IMR-90 (cell line): ENCODE data around the gene XPC. TPM values are rescaled to one million over a fixed set of nuclear protein-coding genes. Genes with fewer than 3 reads are reported as not detected.

ENCODE experiments used
- ATAC-seq: fragments of 200-7000 bp; cut with Tn5 transposase; 2 replicates; pipeline ENCODE4 v1.9.1; 2020; ENCODE audit warnings: low read depth, mild to moderate bottlenecking, moderate library complexity
- BruUV-seq: library from RNA; stranded (reverse); fragments of 400-500 nt; replicated peaks from 2 replicates; lab custom pipeline; 2021; lab: Mats Ljungman, UMichigan
- CTCF ChIA-PET: fragments of 300-600 bp; formaldehyde crosslinking; extraction: SDS; loops from one replicate; lab custom pipeline; 2021; ENCODE audit warnings: antibody characterized with exemption; lab: Yijun Ruan, JAX
- POLR2A ChIA-PET: fragments of 300-600 bp; sonication (Branson Sonifier 250); formaldehyde crosslinking; loops from one replicate; lab custom pipeline; 2022; ENCODE audit warnings: antibody characterized with exemption; ENCODE audit not compliant: unreplicated experiment; lab: Charles Lee
- DNase-seq: peaks from one replicate; pipeline ENCODE4 v3.0.0; 2013
- H2AFZ ChIP-seq: replicated peaks from 2 replicates; pipeline ENCODE3; 2013; ENCODE audit warnings: low read length, mild to moderate bottlenecking; ENCODE audit not compliant: poor library complexity
- H2AK5ac ChIP-seq: 2 replicates; pipeline ENCODE4 v1.6.1; 2013; ENCODE audit warnings: low read depth, low read length, inconsistent platforms
- H2AK9ac ChIP-seq: replicated peaks from 2 replicates; pipeline ENCODE3; 2013; ENCODE audit warnings: mild to moderate bottlenecking, low read depth, low read length, moderate library complexity; ENCODE audit not compliant: poor library complexity
- H2BK120ac ChIP-seq: 2 replicates; pipeline ENCODE4 v1.6.1; 2013; ENCODE audit warnings: low read depth, low read length, inconsistent platforms
- H2BK15ac ChIP-seq: 3 replicates; pipeline ENCODE4 v1.6.1; 2013; ENCODE audit warnings: low read depth, low read length, inconsistent platforms
- H2BK20ac ChIP-seq: 2 replicates; pipeline ENCODE4 v1.6.1; 2013; ENCODE audit warnings: low read depth, mild to moderate bottlenecking, inconsistent platforms, low read length, moderate library complexity
- H2BK5ac ChIP-seq: 2 replicates; pipeline ENCODE4 v1.6.1; 2013; ENCODE audit warnings: mild to moderate bottlenecking, low read depth, low read length, inconsistent platforms; ENCODE audit not compliant: poor library complexity, severe bottlenecking
- H3K14ac ChIP-seq: replicated peaks from 2 replicates; pipeline ENCODE4 v1.6.1; 2013; ENCODE audit warnings: low read depth, low read length, inconsistent platforms
- H3K18ac ChIP-seq: 2 replicates; pipeline ENCODE4 v1.6.1; 2013; ENCODE audit warnings: low read depth, low read length, control low read depth
- H3K23ac ChIP-seq: 2 replicates; pipeline ENCODE4 v1.6.1; 2013; ENCODE audit warnings: low read depth, low read length, inconsistent platforms
- H3K27ac ChIP-seq: 2 replicates; pipeline ENCODE4 v1.5.1; 2013; ENCODE audit warnings: mild to moderate bottlenecking, control low read depth, low read length; ENCODE audit not compliant: insufficient read depth
- H3K27me3 ChIP-seq: 2 replicates; pipeline ENCODE4 v1.6.1; 2013; ENCODE audit warnings: low read length; ENCODE audit not compliant: control insufficient read depth, insufficient read depth
- H3K36me3 ChIP-seq: 2 replicates; pipeline ENCODE4 v1.6.1; 2013; ENCODE audit warnings: low read length, mixed read lengths; ENCODE audit not compliant: control insufficient read depth, insufficient read depth
- H3K4ac ChIP-seq: 2 replicates; pipeline ENCODE4 v1.6.1; 2013; ENCODE audit warnings: low read depth, low read length, inconsistent platforms
- H3K4me1 ChIP-seq: 2 replicates; pipeline ENCODE4 v1.6.1; 2013; ENCODE audit warnings: low read length, mixed read lengths; ENCODE audit not compliant: control insufficient read depth, insufficient read depth
- H3K4me2 ChIP-seq: 2 replicates; pipeline ENCODE4 v1.6.1; 2013; ENCODE audit warnings: low read depth, mild to moderate bottlenecking, control low read depth, low read length, moderate library complexity
- H3K4me3 ChIP-seq: 2 replicates; pipeline ENCODE4 v1.5.1; 2013; ENCODE audit warnings: low read depth, mild to moderate bottlenecking, control low read depth, low read length, moderate library complexity; ENCODE audit not compliant: insufficient read depth
- H3K56ac ChIP-seq: 2 replicates; pipeline ENCODE4 v1.6.1; 2013; ENCODE audit warnings: low read length, inconsistent platforms; ENCODE audit not compliant: insufficient read depth; ENCODE audit errors: extremely low read depth
- H3K79me1 ChIP-seq, 2 experiments: 2 replicates each; pipeline ENCODE4 v1.6.1; 2013; ENCODE audit warnings: low read length in 2 of 2, inconsistent platforms in 1 of 2, low read depth in 1 of 2
- H3K9ac ChIP-seq: 2 replicates; pipeline ENCODE4 v1.6.1; 2013; ENCODE audit warnings: low read depth, low read length, control low read depth
- H3K9me1 ChIP-seq: 2 replicates; pipeline ENCODE4 v1.6.1; 2013; ENCODE audit warnings: low read length, inconsistent platforms; ENCODE audit not compliant: insufficient read depth
- H3K9me3 ChIP-seq: 2 replicates; pipeline ENCODE4 v1.6.1; 2013; ENCODE audit warnings: low read length; ENCODE audit not compliant: control insufficient read depth, insufficient read depth
- H4K20me1 ChIP-seq: 2 replicates; pipeline ENCODE4 v1.6.1; 2013; ENCODE audit warnings: low read length, inconsistent platforms; ENCODE audit not compliant: insufficient read depth
- H4K5ac ChIP-seq: 2 replicates; pipeline ENCODE4 v1.6.1; 2013; ENCODE audit warnings: mild to moderate bottlenecking, low read depth, low read length, control low read depth
- H4K8ac ChIP-seq, 2 experiments: 2 replicates each; pipeline ENCODE4 v1.6.1; 2013; ENCODE audit warnings: low read depth in 2 of 2, low read length in 2 of 2, control low read depth in 1 of 2, inconsistent platforms in 1 of 2
- H4K91ac ChIP-seq: 2 replicates; pipeline ENCODE4 v1.6.1; 2013; ENCODE audit warnings: low read depth, low read length, inconsistent platforms; ENCODE audit not compliant: insufficient read depth
- ELK1 ChIP-seq: fragments of 150-350 bp; IDR thresholded peaks from 2 replicates; pipeline ENCODE4 v1.6.1; 2016; ENCODE audit warnings: low read depth, mild to moderate bottlenecking, low read length, moderate library complexity, borderline replicate concordance
- FOS ChIP-seq: fragments of 150-350 bp; IDR thresholded peaks from 2 replicates; pipeline ENCODE4 v1.6.1; 2016; ENCODE audit warnings: low read depth, low read length
- MAFK ChIP-seq: IDR thresholded peaks from 2 replicates; pipeline ENCODE4 v1.6.1; 2012; ENCODE audit warnings: low read depth, low read length, improper control_type of control experiment
- MAZ ChIP-seq: IDR thresholded peaks from 2 replicates; pipeline ENCODE4 v1.6.1; 2012; ENCODE audit warnings: low read depth, mild to moderate bottlenecking, low read length, improper control_type of control experiment, moderate library complexity, borderline replicate concordance
- POLR2A ChIP-seq: IDR thresholded peaks from 2 replicates; pipeline ENCODE4 v1.6.1; 2012; ENCODE audit warnings: mild to moderate bottlenecking, low read depth, low read length
- RAD21 ChIP-seq: IDR thresholded peaks from 2 replicates; pipeline ENCODE4 v1.6.1; 2012; ENCODE audit warnings: low read length, improper control_type of control experiment
- WGBS, 2 experiments: methylation state at CpG; one replicate each; pipeline versions ENCODE4 v1.1.5 to v1.1.7; 2013; ENCODE audit warnings: missing lambda C conversion rate in 2 of 2; ENCODE audit not compliant: insufficient read length in 1 of 2; ENCODE audit errors: extremely low coverage in 2 of 2; 5-methylcytosine and 5-hydroxymethylcytosine counted together
- dilution Hi-C: fragments of 300-500 bp; cut with HindIII; formaldehyde crosslinking; loops from one replicate; pipeline ENCODE4 v1.14.3; 2018; ENCODE audit warnings: low sequenced_read_pairs; ENCODE audit not compliant: unreplicated experiment
- in situ Hi-C: fragments of 300-500 bp; cut with MboI; formaldehyde crosslinking; loops from 3 replicates; pipeline ENCODE4 v1.14.3; 2019; ENCODE audit warnings: low sequenced_read_pairs, inconsistent platforms, mixed read lengths
- intact Hi-C: fragments of 100-400 bp; cut with micrococcal nuclease; formaldehyde crosslinking; loops from 2 replicates; pipeline ENCODE4 v1.10.0; 2022
- polyA plus RNA-seq, 3 experiments: library from polyadenylated mRNA; depleted of rRNA; stranded (reverse); fragments of >200 nt; gene quantifications; 2 replicates each; pipeline ENCODE4 v1.2.3, GENCODE V29; 2012; ENCODE audit warnings: low replicate concordance in 1 of 3
- total RNA-seq: library from RNA; depleted of rRNA; stranded (reverse); fragments of >200 nt; gene quantifications from 2 replicates; pipeline ENCODE4 v1.2.3, GENCODE V29; 2012

XPC gene
- total and polyA plus RNA-seq, 2 of the 4 experiments (the other 2 are of a cell fraction) = 30.9 to 48.8 TPM

GRCh38 chr3:14145670-14146380 is 32.6 kb downstream of the XPC start (continued):
- TF ChIP-seq MAFK (no peak), FOS (no peak)

- in situ Hi-C loops = loop anchor here (25.0 kb wide), 1 partner anchor 108 kb away; no protein-coding TSS in a partner anchor
These were observed 33.2 kb downstream of the XPC start for GRCh38 chr3:14145236-14145635.

More at GRCh38 chr3:14145236-14145635, 33.2 kb downstream of the XPC start:
- Histone ChIP-seq H3K9me1 (peaks cover 24% of the 10 kb centered on the region; the same call in 1 of the 2 replicates), H3K14ac (peak overlapping the region; percentile 46; the same call in 1 of the 2 replicates), H3K9ac (peak overlapping the region; percentile 13; the same call in 1 of the 2 replicates), H3K36me3 (peaks cover 55% of the 10 kb centered on the region), H3K56ac (peak overlapping the region; percentile 59; the same call in 1 of the 2 replicates), H4K91ac (peak overlapping the region; percentile 89), H2BK120ac (peak overlapping the region; percentile 88), H4K8ac (peak overlapping the region in 1 of 2 experiments; percentile 72; a peak in 2 of 4 replicates), H2BK5ac (peak overlapping the region; percentile 82), H3K9me3 (no peaks in the 10 kb centered on the region), H2BK15ac (peak overlapping the region; percentile 12; the same call in 2 of the 3 replicates), H3K79me1 (peaks cover 0 to 19% of the 10 kb centered on the region in 2 experiments; a peak in 1 of 4 replicates), H3K27me3 (no peaks in the 10 kb centered on the region), H2AK9ac (peak overlapping the region; percentile 68), H3K23ac (peak overlapping the region; percentile 69), H2AK5ac (peak overlapping the region; percentile 85; the same call in 1 of the 2 replicates), H3K4me3 (no peak overlapping the region), H3K4ac (peak overlapping the region; percentile 92), H3K4me2 (peak overlapping the region; percentile 25; the same call in 1 of the 2 replicates), H3K18ac (peak overlapping the region; percentile 87), H4K5ac (peak overlapping the region; percentile 85), H2AFZ (peak overlapping the region; percentile 36), H3K4me1 (peaks cover 29% of the 10 kb centered on the region), H3K27ac (peak overlapping the region; percentile 95), H4K20me1 (peaks cover 7% of the 10 kb centered on the region), H2BK20ac (peak overlapping the region; percentile 81)
- ATAC-seq = no peak
- TF ChIP-seq POLR2A = no peak
- no peak for TF ChIP-seq RAD21
- no peak for TF ChIP-seq MAFK
- TF ChIP-seq FOS = no peak
- no peak for TF ChIP-seq ELK1
- TF ChIP-seq MAZ = no peak
- ChIA-PET POLR2A (interaction anchor here (1.1 kb wide), 1 partner anchor 33 kb away, joined by 3 read pairs; the partner anchor contains the start of genes LSM3 and XPC), CTCF (interaction anchor here (2.3 kb wide), 1 partner anchor 20 kb away, joined by 11 read pairs; the partner anchor contains the start of genes CHCHD4 and TMEM43)
- BruUV-seq = no TSS peak
- peak; percentile 60 for DNase-seq
- dilution Hi-C loops (no loop called here), intact Hi-C loops (no loop called here)
- 80% methylated on average over 2 of the region's 9 CpGs; no CpG with 5 or more reads in 1 of the 2 experiments for WGBS, 2 experiments
